CD4-positive, alpha-beta T cell treated with Interleukin-6 for 4 hours (primary cell): ENCODE results near the gene FUT8.

Experiments used
- DNase-seq: peaks from one replicate; pipeline ENCODE4 v3.0.0-alpha.2; 2020; ENCODE audit warnings: mixed read lengths

The FUT8 gene

DNA sequence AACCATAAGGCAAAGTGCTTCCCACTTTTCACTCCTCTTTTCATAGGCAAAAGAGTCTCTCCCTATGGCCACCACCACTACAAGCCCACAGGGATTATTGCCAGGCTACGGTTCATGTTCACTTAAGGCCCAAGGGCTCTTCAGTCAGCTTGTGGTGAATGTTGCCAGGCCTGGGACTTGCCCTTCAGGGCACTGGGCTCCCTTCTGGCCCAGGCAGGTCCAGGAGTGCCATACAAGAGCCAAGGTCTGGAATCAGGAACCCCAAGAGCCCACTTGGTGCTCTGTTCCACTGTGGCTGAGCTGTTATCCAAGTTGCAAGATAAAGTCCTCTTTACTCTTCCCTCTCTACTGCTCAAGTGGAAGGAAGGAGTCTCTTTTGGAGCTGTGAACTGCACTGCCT lies 307.6 kb downstream of the FUT8 start:
- DNase-seq: no peak

DNA sequence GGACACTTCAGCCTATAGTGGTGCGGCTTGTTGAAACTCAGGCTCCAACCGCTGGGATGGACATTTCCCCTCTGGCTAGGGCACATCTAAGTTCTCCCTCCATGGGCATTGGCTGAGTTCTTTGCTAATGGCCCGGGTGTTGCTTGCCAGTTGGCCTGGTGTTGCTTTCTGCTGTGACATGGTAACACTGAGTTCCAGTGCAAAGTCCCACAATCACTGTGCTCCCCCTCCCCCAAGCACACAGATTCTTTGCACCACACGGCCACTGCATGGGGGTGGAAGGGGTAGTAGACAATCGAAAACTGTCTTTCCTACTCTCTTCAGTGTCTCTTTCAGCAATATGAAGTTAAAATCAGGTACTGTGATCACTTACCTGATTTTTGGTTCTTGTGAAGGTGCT lies 308.2 kb downstream of the FUT8 start:
- no peak for DNase-seq

DNA sequence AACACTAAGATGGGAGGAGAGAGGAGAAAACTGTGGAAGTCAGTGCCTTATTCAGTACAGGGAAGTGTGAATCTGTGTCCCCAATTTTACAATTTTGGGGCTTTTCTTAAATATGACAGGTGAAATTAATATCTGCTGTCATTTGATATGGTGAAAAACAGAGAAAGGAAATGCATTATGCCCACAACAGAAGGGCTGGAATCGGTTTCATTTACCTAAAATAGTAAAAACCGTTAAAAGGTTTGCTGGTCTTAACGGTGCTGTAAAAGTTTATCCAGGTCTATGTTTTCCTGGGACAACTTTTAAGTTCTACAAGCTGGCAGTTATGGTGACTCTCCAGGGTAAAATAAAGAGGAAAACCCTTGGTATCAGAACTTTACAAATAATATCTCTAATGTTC lies 310.8 kb downstream of the FUT8 start:
- no peak for DNase-seq

DNA sequence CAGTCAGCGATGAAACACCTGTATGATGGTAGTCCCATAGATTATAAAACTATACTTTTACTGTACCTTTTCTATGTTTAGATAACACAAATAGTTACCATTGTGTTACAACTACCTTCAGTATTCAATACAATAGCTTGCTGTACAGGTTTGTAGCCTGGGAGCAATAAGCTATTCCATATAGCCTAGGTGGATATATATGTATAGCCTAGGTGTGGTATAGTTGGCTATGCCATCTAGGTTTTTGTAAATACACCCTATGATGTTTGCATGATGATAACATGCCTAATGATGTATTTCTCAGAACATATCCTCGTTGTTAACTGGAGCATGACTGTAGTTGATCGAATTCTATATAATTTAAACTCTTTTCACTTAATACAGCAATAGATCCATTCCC lies 316.1 kb downstream of the FUT8 start:
- DNase-seq: no peak

DNA sequence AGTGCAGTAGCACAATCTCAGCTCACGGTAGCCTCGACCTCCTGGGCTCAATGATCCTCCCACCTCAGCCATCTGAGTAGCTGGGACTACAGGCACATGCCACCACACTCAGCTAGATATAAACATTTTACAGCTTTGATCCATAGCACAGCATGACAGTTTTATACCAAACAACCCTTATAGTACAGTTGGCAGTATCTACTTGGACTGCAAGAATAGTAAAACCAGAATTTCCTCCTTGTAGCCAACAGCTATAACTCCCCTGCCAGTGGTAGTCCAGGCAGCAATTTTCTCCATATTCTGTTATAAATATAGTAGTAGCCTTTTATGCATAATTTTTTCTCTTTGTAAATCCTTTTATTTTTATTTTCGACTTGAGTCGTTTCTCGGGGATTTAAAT lies 317.0 kb downstream of the FUT8 start:
- DNase-seq: no peak

DNA sequence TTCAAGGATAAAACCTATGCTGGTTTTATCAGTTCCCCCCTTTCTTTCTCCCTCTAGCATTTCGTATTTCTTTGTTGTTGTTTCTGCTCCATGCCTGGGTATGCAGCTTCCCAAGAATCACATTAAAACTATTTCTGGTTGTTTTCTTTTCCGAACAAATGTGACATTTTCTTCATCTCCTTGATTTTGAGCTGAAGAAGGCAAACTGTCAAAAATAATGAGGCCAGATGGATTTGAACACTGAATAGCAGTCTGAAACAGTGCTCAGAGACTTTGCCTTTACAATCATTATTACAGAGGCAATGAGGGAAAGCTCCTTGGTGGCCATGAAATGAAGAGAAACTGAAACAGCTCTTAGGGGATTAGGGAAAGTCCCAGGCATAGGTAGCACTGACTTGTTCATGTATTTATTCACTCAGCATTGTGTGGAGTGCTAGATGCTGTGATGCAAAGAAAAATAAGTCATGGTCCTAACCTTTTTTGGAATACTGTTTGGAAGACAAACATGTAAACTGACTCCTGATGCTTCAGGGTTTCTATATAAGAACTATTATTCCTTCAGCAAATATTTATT lies 319.5 kb downstream of the FUT8 start:
- DNase-seq: no peak

DNA sequence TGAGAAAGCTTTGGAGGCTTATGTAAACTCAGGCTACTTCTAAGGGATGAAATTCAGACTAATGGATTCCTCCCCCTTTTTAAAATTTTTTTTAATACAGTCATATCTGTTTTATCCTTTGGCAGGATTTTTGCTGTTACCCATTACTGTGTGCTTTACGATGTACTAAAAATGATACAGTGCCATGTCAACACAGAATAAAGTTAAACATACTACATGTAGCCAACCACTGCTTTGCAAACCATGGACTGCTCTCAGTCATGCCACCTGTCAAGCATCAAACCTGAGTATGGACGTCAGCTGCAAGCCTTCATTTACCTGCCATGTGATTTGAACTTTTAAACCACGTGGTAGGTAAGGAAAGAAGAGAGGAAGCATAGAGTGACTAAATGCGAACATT lies 325.8 kb downstream of the FUT8 start:
- DNase-seq: no peak

DNA sequence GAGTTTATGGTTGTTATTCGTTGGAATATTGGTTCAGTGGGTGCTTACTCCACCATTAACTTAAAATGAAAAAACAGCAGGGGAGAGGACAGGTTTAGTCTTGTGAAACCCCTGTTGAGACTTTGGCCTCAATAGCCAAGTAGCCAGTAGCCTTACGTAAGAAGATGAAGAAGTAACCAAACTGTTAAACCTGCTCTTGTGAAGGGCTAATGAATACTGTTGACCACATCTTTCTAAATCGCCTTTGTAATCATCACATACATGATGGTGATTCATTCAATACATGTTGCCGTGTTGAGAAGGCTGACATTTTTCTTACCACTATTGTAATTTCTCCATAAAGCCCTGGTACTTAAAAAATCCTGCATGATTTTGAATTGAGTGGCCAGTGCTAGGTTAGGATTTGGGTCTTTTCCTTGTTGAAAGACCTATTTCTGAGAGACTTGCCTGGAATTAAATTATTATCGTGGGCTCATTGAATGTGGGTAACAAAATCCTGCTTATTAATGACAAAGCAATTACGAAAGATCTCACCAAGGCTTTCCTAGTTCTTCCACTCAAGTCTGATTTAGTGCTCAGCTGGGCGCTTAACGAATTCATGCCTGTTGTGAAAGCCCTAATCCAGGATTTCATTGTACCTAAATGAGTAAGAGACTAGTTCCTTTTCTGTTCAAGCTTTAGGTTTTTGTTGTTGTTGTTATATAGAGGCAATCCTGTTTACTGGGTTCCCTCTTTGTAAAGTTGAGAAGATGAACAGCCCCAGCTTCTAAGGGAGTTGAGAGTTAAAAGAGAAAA lies 333.1 kb downstream of the FUT8 start:
- no peak for DNase-seq

DNA sequence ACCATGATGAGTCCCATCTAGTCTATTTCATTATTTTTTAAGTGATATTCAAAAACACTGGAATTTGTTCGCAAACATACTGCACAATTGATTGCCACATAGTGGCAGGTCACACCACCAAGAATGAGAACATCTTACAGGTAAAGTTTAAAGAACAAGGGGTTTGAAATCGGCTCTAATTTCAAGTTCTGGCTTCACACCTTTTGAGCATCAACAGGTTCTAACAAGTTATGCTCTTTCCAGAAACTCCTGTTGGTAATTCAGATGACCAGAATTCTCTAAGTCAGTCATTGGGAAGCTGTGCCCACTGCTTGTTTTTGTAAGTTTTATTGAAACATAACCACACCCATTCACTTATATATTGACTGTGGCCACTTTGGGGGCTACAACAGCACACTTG lies 336.3 kb downstream of the FUT8 start:
- DNase-seq: no peak

DNA sequence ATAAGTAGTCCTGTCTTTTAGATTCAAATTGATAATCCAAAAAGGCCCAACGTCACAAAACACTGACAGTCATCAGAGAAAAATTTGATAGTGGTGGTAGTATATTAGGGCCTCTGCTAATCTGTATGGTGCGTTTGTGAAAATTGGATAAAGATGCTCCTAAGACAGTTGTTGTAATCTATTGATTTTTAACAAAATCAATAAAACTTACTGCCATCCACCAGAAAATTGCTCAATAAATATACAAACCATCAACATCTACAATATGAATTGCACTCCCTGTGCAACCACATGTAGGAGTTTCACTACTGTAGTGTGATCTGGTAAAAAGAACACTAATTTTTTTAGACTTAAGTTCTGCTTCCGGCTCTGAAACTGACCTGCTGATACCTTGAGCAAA lies 336.8 kb downstream of the FUT8 start:
- DNase-seq: no peak

DNA sequence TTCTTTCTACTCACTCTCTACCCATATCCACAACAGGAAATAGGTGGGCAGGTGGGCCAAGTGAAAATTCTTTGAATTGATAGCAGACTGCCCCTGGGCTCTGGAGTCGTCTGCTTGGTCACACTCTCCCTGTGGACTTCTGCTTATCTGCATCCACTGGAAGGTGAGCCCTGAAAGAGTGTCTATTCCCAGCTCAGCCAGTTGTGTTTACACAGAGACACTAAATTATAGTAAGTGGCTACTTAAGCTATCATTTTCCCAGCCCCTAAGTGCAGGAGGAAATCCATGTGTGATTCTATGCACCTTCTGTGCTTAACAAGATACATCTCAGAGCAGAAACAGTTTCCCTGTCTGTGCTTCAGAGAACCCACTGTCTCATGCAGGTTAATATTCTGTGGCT lies 338.4 kb downstream of the FUT8 start:
- DNase-seq: no peak

DNA sequence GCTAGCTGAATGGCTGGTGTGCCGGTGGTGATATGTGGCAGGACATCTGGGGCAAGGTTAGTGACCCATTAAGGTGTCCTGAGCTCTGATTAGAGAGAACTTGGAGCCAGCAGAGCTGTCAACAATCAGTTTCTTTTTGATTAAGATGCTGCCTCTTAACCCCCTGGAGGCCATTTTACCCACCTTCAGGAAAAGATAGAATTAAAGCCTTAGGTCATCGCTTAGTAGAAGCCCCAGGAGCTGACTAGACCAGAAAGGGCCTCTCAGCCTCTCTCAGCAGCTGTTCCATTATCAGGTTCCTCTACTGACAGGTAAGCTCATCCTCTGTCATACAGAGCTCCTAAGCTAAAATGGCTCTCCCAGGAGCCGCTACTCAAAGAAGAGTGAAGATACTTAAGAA lies 339.0 kb downstream of the FUT8 start:
- DNase-seq: no peak

DNA sequence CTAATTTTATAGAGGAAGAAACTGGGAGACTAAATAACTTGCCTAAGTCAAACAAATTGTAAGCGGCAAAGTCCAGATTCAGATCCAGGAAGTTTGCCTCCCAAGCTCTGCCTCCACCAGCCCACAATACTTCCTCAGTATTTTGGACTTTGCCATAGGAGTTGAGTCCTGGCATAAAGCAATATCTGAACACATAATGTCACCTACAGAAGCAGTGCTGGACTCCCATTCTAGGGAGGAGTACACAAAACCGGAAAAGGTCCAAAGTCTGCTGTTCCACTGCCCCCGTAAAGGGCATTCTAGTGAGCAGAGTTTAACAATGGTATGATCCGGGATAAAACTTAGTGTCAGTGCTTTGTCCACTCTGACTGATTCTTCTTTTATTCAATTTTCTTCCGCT lies 340.5 kb downstream of the FUT8 start:
- DNase-seq: no peak

DNA sequence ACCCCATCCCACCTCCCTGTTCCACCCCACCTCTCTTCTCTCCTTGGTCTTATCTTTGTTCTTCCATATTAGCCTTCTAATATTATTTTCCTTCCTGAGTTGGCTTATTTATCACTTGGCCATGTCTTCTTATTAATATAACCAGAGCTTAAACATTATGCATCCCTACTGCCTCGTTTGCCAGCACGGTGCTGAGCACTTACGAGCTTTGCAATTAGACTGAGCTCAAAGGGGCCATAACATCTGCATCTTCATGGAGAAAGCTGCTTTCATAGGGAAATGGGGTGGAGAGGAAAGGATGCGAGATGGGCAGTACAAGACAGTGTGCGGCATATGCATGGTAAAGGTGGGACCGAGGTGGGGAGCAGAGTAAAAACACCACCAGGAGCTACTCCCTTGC lies 342.8 kb downstream of the FUT8 start:
- DNase-seq: no peak

DNA sequence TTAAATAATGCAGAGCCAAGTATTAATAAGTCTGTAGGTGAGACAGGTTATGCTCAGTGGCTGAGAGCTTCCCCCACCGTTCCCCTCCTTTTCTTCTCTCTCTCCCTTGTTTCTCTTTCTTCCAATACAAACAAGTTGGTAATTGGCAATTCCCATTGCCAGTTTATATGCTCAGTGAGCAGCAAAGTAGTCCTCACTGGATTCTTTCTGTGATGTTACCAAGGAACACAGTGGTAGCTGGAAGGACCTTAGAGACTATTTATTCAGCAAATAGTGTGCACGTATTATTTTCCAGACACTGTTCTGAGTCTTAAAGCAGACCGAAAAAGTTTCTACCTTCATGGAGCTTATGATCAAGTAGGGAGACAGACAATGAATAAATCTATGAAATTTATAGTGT lies 344.4 kb downstream of the FUT8 start:
- DNase-seq: no peak

DNA sequence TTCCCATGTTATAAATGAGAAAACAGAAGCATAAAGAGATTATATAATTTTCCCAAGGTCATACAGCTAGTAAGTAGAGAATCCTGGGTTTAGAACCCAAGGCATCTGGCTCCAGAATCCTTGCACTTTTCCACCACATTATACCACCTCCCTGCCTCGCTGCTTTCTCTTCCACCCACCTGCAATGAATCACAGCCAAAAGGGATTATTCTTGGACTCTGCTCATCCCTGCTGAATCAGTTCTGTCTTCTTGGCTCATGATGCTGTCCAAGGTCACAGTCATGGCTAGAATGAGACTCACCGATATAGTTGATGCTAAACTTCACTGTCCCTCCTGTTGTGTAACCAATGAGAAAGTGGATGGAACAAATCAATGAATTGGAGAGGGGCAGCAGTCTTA lies 356.6 kb downstream of the FUT8 start:
- no peak for DNase-seq

DNA sequence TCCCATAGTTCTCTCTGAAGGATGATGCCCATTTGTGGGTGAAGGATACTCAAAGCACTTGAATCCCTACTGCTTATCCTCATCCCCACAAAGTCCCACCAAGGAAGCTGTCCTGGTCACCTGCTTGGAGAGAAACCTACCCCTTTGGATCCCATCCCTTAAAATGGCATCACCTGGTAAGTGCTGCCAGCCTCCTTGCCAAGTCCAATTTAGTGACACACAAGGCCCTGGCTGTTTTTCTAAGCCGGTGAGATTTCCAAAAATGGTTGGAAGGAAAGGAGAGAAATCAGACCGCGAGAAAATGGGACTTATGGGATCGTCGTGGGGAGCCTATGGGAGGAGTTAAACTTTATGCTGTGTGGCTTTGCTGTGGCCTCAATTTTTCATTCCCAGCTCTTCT lies 358.2 kb downstream of the FUT8 start:
- DNase-seq: no peak

DNA sequence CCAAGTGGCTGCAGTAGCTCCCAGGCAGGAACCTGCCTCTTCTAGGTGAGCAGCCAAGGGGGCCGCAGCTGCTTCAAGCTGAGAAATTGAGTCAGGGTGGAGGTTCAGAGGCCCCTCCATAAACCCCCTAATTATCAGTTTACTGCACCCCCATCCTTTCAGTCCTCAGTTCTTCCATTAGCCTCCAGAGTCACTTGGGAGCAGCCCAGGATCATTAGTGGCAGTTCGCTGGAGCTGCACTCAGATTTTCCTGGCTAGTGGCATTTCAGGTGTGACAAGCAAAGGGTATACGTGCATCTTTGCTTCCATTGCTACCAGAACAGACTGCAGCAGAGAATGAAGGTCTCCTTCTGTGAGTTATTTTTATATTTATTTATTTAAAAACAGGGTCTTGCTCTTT lies 358.7 kb downstream of the FUT8 start:
- no peak for DNase-seq

DNA sequence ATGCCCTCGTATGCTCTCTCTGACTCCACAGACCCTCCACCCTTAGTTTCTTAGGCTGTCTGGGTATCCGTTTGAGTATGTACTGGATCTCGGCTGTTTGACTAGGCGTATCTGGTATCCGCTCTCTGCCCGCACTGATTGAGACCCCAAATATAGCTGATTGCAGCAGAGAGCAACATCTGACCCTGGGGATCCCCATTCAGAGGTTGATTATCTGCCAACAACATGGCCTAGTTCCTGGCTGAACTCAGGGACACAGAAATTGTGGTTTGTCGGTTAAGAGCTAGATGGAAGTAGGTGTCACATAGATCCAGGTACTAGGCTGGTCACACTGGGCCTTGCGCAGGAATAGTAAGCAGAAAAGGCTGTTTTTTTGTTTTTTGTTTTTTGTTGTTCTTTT lies 359.9 kb downstream of the FUT8 start:
- no peak for DNase-seq

DNA sequence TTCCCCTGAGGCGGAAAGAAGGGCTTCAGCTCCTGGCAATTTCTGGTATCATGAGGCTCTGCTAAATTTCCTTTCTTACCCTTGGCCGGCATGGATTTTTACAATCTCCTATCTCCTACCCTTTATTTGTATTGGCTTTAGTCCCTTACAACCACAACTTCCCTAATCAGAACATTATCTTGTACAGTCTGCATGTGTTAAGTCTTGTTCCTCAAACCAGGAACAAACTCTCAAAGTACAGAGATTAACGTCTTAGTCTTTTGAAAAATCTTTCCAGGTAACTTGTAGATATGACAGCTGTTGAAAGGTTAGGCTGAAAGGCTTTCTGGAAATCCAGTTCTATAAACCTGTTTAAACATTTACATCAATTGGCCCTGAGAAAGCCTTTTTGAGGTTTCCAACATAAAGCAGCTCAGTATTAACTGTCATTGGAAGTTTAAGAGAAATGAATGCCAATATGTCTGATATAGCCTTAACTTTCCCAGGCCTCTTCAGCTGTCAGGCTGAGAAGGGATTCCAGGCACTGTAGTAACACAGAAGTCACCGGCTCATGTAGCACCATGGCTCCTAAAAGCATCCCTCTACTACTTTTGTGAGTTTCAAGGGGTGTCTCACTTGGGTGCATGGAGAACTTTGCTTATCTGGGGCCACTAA lies 360.5 kb downstream of the FUT8 start:
- DNase-seq: no peak

DNA sequence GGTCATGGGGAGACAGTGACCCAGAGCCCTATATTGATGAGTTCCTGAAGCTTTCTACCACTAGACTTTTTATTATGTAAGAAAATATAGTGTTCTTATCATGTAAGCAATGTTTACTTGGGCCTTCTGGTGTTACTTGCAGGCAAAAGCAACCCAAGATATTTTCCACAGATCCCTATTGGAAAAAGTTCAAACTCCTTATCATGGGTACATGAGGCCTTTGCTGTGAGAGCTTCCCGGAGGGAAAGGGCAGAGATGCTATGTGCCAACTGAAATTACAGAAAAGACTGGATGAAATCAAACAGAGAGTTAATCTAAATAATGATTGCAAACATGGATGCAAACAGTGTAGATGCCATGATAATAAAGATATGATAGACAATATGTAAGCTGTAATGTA lies 361.5 kb downstream of the FUT8 start:
- DNase-seq: no peak

DNA sequence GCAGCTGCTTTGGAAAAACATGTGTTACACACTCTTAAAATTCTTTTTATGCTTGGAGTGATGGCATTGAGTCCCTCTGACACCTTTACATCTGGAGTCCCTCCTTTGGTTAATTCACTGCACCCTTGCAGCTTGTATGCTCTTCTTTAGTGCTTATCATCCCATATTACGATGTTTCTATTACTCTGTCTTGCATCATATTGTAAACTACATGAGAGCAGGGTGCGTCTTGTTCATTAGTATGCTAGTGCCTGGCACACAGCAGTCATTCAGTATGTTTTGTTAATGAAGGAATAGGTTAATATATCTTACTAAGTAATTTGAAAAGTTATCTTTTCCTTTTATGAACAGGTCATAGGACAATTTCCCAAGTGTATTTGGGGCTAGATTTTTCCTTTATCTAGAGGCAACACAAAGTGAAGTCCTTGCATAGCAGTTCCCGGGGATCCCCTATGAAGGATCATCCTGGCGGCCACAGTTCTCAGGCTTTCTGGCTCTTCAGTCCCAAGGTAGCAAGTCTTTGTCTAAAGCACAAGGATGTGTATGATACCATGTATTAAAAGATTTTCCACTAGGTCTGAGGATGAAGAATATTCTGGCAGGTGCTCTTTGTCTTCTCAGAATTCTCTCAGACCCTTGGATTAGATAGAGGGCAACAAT lies 363.8 kb downstream of the FUT8 start:
- DNase-seq: no peak

DNA sequence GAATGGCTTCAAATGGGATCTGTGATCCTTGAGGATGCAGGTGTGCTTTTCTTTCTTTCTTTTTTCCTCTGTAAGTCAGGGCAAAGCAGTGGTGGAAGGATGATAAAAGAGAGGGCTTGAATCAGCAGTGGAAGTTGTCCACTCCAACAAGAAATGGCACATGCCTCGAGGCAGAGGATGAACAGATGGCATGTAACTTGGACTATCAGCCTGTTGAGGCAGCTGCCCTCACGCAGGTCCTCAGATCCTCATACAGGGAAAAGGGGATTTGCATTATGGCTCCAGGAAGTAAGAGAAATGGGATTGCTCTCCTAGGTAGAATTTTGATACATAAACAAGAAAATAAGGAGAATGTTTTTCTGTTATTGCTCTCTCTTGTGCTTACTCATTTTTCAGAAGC lies 368.0 kb downstream of the FUT8 start:
- DNase-seq: no peak

DNA sequence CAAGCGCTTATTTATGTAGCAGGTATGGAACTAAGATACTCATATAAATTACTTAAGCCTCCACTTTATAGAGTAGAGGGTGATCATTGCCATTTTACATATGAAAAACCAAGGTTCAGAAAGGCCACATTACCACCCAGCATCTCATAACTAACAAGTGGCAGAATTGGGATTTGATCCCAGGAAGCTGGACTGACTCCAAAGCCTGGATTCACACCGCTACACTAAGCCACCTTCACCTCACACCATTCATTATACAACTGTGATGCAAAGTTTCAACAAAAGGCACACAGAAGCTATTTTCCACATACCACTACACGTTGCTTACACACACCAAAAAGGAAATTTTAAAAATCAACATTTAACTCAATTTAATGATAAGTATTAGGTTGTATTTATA lies 370.6 kb downstream of the FUT8 start:
- DNase-seq: no peak
